Kasumi-1 (cell line): ENCODE data around the gene NAP1L1.

Experiments used
- DNase-seq, 2 experiments: peaks; one replicate each; lab custom pipeline; 2025; lab: John Stamatoyannopoulos, UW

Gene NAP1L1

GRCh38 chr12:76038176-76038575 lies 46.3 kb downstream of the NAP1L1 start:
- DNase-seq: no peak

DNA sequence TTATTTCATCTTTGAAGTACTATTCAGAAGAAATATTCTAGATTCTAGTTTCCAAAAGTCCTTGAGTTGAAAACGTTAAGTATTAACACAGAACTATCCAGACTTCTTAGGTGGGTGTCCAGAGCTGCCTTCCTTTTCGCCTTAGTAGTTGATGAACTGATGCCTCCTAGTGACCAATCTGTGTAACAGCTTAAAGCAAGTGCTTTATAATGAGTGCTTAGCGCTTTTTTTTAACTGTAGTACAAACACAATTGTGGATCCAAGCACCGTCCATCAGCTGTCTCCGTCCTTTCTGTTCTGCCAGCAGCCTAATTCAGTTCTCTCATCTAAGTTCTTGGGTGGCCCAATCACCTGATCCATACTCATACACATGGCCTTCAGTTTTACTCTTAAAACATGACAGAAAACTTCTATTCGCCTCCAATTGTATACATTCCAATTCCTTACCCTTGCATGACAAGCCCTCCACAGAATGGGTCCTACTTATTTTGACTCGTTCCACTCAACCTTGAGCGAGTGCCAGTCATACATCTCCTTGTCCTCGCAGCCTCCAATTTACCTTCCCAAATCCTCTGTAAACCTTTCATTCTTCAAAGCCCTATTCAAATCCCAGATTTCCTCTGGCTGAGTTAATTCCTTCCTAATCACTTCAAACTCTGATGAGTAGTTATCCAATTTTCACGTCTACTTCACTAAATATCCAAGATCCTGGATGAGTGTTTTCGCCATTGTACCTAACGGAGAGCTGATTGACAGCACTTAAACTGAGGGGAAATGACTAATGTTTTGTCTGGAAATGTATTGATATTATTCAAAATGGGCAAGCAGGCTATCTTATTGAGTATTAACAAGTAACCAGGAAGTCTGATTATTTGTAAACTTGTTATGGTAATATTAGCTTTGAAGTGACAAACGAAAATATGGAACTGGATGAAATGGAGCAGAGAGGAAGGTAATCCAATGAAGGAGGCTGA lies 47.1 kb downstream of the NAP1L1 start:
- DNase-seq: peak; percentile 93

DNA sequence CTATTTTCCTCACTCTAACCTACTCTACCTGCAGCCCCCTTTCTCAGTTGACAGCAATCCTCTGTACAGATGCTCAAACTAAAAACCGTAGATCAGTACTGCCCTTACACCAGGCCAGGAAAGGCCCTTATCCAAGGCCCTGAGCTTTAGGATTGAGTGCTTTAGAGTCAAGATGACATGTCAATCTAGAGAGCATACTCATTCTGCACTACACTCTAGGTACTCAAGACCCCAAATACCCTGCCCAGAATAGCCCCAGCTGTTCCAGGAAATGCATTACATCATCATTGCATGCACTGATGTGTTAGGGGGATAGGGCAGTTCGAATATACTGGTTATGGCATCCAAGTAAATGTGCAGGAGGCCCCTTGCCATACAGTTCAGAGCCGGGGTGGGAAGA lies 49.4 kb downstream of the NAP1L1 start:
- DNase-seq: no peak

DNA sequence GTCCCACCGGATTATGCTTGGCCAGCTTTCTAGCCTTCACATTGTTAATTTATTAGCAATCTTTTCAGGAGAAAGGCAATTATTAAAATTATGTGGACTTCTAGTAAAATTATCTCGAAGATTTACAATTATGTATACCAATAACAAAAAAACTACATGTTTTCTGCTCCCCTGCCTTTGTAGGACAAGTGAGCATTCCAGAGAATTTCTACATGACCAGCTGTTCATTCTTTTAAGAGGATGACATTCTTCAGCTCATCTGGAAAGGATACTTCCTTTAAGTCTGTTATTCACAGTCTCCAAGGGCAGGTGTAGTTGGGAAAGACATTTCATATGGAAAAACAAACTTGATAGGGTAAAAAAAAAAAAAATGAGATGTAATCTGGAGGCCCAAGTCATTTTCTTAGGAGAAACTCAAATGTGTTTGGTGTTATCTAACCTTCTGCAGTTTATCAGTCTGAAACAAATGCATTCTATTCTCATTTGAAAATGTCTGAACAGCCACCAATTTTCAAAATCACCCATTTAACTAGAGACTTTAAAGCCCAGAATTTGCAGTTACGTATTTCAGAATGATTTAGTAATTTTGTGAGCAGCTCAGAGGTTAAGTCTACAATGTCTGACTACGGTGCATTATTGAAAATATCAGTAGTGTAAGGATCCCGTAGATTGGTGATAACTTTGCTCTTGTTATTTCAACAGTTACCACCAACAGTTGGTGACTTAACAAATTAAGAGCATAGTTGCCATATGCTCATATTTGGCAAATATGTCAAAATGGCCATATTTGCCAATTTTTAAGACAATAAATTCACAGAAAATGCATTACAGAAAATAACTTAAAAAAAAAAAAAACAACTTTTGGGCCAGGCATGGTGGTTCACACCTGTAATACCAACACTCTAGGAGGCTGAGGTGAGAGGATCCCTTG lies 51.1 kb downstream of the NAP1L1 start:
- no peak for DNase-seq

DNA sequence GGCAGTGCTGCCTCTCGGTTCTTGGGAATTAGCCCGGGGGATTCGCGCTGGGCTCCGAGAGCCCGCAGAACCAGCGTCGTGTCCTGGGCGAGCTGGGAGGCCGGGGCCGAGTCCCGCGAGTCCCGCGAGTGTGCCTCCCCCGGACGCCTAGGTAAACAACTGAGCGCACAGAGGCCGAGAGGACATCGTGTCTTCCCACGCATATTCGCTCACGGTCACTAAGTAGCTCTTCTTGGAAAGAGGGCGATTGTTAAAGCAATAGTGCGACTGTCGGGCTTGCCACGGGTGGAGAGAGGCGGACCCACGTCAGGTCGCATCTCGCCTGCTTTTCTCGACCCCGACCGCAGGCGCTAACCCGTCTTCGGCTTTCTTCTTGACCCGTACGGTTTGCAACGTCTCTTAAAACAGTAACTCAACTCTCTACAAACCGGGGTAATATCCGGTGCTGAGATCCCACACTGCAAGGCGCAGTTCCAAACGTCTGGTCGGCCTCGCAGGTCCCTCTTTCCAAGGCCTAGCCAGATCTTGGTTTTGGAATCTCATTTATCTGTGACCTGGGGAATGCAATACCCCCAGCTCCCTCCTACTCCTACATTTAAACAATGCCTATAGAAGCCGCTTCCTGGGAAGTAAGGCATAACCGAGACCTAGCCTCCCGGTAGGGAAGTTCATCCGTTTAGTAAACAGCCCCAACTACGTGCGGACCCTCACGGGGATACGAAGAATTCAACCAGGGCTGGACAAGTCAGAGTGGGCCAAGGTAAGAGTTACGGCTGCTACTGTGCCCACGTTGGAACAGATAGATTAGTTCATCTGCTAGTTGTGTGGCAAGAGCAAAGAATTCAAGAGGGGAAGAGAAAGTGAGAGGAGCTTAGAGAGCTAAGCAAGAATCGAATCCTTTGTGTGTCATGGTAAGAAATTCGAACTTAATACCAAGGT lies 52.2 kb downstream of the NAP1L1 start:
- DNase-seq: peak; percentile 57 to 64

GRCh38 chr12:76031414-76032042 lies 53.0 kb downstream of the NAP1L1 start, which contains the start of gene PHLDA1:
TSS of gene PHLDA1 (minus strand) at chr12:76031776.
- peak; percentile 90 to 92 for DNase-seq

DNA sequence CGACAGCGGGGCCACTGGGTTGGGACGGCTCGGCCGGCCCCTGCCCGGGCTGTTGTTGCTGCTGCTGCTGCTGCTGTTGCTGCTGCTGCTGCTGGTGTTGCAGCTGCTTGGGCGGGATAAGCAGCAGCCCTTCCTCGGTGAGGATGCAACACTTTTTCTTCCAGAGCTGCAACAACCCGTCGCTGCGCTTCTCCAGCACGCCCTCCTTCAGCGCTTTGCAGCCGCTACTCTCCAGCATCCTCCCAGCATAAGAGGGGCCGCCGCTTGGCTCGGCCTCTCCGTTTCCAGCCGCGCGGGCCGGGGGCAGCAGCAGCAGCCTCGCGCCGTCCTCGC lies 53.4 kb downstream of the NAP1L1 start:
- DNase-seq: peak; percentile 54 to 65

GRCh38 chr12:76030341-76031080 lies 54.0 kb downstream of the NAP1L1 start:
- DNase-seq: no peak

GRCh38 chr12:76029982-76030340 lies 54.5 kb downstream of the NAP1L1 start:
- DNase-seq: no peak

DNA sequence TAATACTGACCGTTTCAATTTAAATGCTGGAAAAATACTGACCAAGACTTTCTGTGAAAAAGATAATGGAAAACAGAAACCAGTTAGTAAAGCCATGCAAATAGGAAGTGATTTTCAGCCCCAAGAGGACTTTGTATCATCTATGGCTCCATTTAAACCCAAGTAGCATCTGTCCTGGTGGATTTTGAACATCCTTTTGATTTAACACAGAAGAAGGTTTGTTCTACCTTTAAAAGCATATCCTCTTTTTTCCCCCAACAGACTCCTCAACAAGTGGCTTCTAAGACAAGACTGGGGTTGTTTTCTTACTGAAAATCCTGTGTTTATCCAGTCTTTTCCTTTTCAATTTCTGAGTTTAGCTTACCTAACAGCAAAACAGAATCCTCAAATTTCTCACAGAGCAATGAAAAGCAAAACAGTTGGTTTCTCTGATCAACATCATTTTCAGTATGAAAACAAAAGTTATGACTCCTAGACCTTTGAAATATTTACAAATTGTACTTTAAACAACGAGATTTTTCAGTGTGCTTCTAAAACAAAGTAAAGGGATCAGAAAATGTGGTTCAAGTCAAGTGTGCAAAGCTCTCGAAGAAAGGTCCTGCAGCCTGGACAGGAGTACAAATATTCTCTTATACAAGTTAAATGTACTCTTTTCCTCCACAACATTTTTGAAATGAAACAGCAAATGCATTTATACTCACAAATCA lies 55.8 kb downstream of the NAP1L1 start:
- DNase-seq: no peak

DNA sequence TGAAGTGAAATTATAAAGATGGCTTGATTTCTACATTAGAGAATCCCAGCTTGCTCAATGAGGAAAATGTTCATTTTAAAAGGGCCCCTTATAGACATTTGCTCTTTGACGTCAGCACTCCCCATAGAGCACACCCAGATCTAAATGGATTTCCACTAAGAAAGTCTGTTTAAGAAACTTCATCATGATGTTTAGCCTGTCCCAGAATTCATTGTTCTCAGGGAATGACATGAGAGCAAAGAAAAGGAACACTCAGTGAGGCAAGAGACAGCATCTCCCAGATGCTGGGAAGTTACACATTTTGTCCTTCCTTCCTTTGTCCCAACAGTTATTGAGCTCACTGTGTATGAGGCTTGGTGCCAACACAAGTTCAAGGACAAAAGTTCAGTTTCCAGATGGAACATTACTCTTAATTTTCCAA lies 57.8 kb downstream of the NAP1L1 start:
- DNase-seq: no peak

DNA sequence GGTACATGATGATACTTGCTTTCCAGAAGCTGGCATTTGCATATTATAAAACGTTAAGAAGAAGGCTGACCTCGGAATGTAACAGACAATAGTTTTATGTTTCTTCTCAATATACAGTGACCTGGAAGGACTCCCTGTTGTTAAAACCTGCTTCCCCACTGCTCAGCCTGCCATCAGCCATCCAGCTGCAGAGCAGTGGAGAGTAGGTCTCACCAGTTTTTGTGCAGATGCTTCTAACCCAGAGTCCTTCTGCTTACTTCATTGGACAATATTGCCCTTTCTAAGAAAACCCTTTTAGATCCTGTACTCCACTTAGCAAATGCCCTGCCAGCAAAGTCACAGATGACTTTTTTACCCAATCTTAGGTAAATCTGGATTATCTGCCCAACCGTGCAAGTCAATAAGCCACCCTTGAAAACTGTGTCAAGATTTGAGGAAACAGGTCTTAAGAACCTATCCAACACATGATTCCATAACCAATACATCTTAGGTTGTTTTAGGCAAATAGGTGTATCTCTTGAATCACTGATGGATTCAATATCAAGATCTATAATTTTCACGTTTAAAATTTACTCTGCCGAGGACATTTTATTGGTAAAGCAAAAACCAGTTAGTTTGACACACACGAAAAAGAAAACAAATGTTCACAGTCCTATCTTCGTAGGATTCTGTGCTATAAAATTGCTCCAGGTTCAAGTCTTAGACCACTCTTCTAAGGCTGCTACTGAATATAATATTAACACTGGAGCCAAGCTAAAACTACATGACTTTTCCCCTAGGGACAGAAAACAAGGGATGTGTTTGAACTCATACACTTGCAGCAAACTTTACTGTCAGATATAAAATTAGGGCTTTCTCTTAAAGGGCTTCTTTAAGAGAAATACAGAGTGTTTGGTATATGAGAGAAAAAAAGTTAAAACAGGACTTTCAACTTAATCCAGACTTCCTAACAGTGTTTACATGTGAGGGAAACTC lies 58.6 kb downstream of the NAP1L1 start:
- no peak for DNase-seq

- DNase-seq: peak; percentile 45 to 61
Measured at GRCh38 chr12:76024942-76025600, 59.4 kb downstream of the NAP1L1 start.

DNA sequence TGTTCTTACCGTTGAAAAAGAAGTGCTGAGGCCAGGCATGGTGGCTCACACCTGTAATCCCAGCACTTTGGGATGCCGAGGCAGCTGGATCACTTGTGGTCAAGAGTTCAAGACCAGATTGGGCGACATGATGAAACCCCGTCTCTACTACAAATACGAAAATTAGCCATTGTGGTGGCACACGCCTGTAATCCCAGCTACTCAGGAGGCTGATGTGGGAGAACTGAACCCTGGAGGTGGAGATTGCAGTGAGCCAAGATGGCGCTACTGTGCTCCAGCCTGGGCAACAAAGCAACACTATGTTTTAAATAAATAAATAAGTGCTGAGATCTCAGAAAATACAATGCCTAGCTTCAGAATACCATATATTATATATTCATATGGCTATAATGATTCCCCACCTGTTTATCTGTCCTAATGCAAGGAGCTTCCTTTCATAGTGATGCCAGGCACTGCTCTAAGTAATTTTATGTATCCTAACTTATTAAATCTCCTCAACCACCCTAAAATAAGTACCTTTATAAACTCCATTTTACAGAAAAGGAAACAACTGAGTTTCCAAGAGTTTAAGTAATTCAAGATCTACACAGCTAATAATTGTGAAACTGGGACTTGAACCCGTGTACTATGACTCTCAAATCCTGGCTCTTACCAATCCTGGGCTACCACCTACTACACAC lies 60.2 kb downstream of the NAP1L1 start:
- no peak for DNase-seq

DNA sequence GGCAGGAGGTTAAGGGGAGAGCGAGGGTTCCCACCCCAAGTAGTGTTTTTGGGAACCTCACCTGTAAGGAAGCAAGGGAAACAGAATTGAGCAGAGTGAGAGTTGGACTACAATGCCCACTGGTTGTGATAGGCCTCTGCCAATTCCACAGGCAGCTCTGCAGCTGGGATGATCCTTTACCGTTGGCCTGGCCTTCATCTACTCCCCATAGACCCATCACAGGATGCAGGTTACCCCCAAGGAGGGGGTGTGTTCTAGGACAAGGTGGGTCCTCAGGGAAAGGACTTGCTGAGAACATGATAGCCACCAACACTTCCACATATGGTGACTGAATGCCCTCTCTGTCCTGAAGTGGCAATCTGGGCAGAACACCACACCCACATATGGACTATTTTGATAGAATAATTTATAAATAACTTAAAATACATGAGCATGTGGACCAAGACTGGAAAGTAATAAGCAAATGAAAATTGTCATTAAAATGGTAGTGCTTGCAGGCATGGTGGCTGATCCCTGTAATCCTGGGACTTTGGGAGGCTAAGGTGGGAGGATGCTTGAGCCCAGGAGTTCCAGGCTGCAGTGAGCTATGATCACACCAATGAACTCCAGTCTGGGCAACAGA lies 61.3 kb downstream of the NAP1L1 start:
- no peak for DNase-seq

DNA sequence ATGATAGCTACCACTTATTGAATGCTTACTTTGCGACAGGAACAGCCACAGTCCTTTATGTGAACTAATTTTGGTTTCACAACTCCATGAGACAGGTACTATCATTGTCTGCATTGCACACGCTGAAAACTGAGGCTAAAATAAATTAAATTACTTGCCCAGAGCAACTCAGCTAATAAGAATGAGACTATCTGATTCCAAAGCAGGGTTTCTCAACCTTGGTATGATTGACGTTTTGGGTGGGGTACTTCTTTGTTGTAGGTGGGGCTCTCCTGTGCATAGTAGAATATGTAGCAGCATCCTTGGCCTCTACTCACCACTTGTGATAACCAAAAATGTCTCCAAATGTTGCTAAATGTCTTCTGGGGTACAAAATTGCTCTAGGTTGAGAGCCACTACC lies 62.0 kb downstream of the NAP1L1 start:
- DNase-seq: no peak
